Gastrocnemius medialis (tissue), 4 donors: ENCODE data around the gene RAB17.

Source experiments
- CTCF ChIP-seq, 5 experiments: fragments of 450-650 bp in 3 of 5; fragments of 200-600 bp in 2 of 5; sonication (generic) in 2 of 5; IDR thresholded peaks in 4 of 5; conservative IDR thresholded peaks in 1 of 5; 1 replicate in 4 of 5; 2 replicates in 1 of 5; pipeline ENCODE4 v1.5.1; 2016 to 2019; ENCODE audit warnings: antibody characterized with exemption in 5 of 5, mild to moderate bottlenecking in 3 of 5, moderate library complexity in 3 of 5
- POLR2A ChIP-seq, 2 donors: fragments of 450-650 bp; IDR thresholded peaks; one replicate each; pipeline ENCODE4 v1.6.1; 2017; ENCODE audit warnings: antibody characterized with exemption in 2 of 2, mild to moderate bottlenecking in 2 of 2, moderate library complexity in 2 of 2

- TF ChIP-seq CTCF (IDR thresholded peaks at IDR 0.05 in 4 of 5, conservative IDR thresholded peaks at IDR 0.05 in 1 of 5): no peak
- no peak for TF ChIP-seq POLR2A (IDR thresholded peaks at IDR 0.05)
Observed at GRCh38 chr2:237592425-237592980, 2.0 kb upstream of the RAB17 start.
